Measurements from ENCODE around the gene SHISAL1.

Gene SHISAL1

DNA sequence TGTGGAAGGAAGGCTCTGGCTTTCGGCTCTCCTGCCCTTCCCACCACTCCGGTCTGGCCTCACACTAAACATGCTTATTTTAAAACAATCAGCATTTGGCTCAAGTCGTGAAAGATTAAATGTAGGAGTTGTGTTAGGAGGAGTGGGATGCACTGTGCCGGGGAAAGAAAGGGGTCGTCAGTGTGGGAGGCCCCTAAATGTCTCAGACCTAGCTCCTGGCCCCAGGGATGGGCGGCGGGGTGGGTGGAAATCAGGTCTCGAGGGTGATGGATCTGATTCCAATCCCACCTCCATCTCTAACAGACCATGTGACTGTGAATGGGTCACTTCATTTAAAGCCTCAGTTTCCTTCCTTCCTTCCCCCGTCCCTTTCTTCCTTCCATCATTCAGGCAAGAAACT, 6.9 kb upstream of the SHISAL1 start:
- Histone ChIP-seq H3K4me3 (IDR thresholded peaks at IDR 0.05; ENCODE audit: insufficient read depth, low read depth, low read length) (no peak overlapping the region), H3K4me1 (ENCODE audit: low read depth, poor library complexity, severe bottlenecking) (no peaks in the 10 kb centered on the region), H3K79me2 (ENCODE audit: insufficient read depth, low read depth) (no peaks in the 10 kb centered on the region), H3K4me2 (no peak overlapping the region), H3K27ac (no peak overlapping the region), H3K27me3 (ENCODE audit: insufficient read depth, low read depth) (peaks cover 13% of the 10 kb centered on the region; the same call in 1 of the 2 replicates), H4K20me1 (ENCODE audit: insufficient read depth) (no peaks in the 10 kb centered on the region), H3K9ac (no peak overlapping the region), H2AFZ (ENCODE audit: low read depth) (no peak overlapping the region), H3K36me3 (ENCODE audit: insufficient read depth) (no peaks in the 10 kb centered on the region)
- TF ChIP-seq, protein P1, sequence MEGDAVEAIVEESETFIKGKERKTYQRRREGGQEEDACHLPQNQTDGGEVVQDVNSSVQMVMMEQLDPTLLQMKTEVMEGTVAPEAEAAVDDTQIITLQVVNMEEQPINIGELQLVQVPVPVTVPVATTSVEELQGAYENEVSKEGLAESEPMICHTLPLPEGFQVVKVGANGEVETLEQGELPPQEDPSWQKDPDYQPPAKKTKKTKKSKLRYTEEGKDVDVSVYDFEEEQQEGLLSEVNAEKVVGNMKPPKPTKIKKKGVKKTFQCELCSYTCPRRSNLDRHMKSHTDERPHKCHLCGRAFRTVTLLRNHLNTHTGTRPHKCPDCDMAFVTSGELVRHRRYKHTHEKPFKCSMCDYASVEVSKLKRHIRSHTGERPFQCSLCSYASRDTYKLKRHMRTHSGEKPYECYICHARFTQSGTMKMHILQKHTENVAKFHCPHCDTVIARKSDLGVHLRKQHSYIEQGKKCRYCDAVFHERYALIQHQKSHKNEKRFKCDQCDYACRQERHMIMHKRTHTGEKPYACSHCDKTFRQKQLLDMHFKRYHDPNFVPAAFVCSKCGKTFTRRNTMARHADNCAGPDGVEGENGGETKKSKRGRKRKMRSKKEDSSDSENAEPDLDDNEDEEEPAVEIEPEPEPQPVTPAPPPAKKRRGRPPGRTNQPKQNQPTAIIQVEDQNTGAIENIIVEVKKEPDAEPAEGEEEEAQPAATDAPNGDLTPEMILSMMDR (conservative IDR thresholded peaks at IDR 0.05; ENCODE audit: low read depth, low read length) = no peak

DNA sequence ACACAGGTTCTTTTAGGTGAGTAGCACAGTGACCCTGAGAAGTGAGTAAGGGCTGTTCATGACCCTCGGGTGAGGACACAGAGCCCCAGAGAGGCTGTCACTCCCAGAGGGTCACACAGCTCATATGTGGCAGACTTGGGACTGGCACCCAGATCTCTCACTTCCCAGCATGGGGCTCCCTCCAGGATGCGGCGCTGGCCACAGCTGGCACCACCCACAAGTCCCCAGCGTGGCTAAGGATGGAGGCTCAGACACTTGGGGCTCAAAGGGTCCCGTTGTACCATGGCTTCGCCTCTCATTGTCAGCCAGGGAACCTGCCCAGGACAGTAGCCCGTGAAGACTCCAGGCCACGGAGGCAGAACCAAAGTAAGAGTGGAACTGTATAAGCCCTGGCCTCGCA, 6.0 kb upstream of the SHISAL1 start:
- Histone ChIP-seq H3K36me3 (ENCODE audit: insufficient read depth) (no peaks in the 10 kb centered on the region), H3K27ac (no peak overlapping the region), H3K79me2 (ENCODE audit: insufficient read depth, low read depth) (no peaks in the 10 kb centered on the region), H2AFZ (ENCODE audit: low read depth) (no peak overlapping the region), H3K27me3 (ENCODE audit: insufficient read depth, low read depth) (peaks cover 12% of the 10 kb centered on the region; the same call in 1 of the 2 replicates), H3K9ac (no peak overlapping the region), H3K4me1 (ENCODE audit: low read depth, poor library complexity, severe bottlenecking) (no peaks in the 10 kb centered on the region), H3K4me3 (IDR thresholded peaks at IDR 0.05; ENCODE audit: insufficient read depth, low read depth, low read length) (no peak overlapping the region), H4K20me1 (ENCODE audit: insufficient read depth) (no peaks in the 10 kb centered on the region), H3K4me2 (no peak overlapping the region)
- TF ChIP-seq, protein P1 (conservative IDR thresholded peaks at IDR 0.05; ENCODE audit: low read depth, low read length) = no peak

DNA sequence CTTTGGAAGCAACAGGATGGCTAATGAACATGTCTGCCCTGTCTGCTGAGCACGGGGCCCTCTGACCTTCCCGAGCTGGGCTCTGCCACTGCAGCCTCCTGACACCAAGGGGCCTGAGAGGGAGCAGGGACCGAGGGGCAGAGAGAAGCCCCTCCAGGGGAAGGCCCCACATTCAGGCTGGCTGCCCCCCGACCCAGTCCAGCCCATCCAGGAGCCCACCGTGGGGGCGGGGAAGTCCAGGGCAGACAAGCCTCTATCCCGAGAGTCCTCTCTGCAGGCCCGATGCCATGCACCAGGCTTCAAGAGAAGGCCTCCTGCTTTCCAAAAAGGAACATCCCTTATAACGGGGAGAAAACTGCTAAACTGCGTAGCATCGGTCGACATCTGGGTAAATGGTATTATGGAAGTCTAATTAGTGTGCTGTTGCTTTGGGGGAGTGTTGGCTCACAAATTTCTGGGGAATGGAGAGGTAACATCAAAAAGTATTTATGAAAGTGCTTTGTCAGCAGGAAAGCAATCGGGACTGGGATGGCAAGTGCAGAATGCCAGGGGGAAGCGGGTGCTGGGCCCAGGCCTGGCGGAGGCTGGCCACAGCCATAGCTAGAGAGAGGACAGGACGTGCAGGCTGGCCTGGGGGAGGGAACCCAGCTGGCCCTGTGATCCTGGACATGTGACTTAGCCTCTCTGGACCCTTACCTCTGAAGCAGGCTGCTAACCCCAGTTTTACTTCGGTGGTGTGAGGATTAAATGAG, 5.3 kb upstream of the SHISAL1 start:
- Histone ChIP-seq H3K36me3 (ENCODE audit: insufficient read depth) (no peaks in the 10 kb centered on the region), H3K4me1 (ENCODE audit: low read depth, poor library complexity, severe bottlenecking) (no peaks in the 10 kb centered on the region), H3K27me3 (ENCODE audit: insufficient read depth, low read depth) (peaks cover 12% of the 10 kb centered on the region; the same call in 1 of the 2 replicates), H3K79me2 (ENCODE audit: insufficient read depth, low read depth) (no peaks in the 10 kb centered on the region), H3K4me3 (IDR thresholded peaks at IDR 0.05; ENCODE audit: insufficient read depth, low read depth, low read length) (no peak overlapping the region), H3K9ac (no peak overlapping the region), H3K27ac (no peak overlapping the region), H2AFZ (ENCODE audit: low read depth) (no peak overlapping the region), H4K20me1 (ENCODE audit: insufficient read depth) (no peaks in the 10 kb centered on the region), H3K4me2 (no peak overlapping the region)
- TF ChIP-seq, protein P1 (conservative IDR thresholded peaks at IDR 0.05; ENCODE audit: low read depth, low read length) = no peak

DNA sequence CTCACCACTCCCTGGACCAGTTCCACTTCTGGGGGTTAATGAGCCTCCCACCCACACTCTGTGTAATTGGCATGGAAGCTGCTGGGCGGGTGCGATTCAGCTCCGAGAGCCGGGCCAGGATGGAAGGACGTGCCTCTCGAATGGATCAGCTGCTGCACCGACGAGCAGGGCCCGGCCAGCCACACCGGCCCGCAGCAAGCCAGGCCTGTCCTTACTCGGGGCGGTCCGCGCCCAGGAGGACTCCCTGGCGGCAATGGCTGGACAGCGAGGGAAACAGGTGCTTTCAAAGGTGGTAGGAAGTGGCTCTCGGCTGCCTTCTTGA, 4.3 kb upstream of the SHISAL1 start:
- H3K4me1 ChIP-seq (ENCODE audit: low read depth, poor library complexity, severe bottlenecking) = no peaks in the 10 kb centered on the region
- no peaks in the 10 kb centered on the region for H4K20me1 ChIP-seq (ENCODE audit: insufficient read depth)
- H3K36me3 ChIP-seq (ENCODE audit: insufficient read depth) = no peaks in the 10 kb centered on the region
- H2AFZ ChIP-seq (ENCODE audit: low read depth) = no peak overlapping the region
- H3K27ac ChIP-seq = no peak overlapping the region
- no peak overlapping the region for H3K4me2 ChIP-seq
- H3K9ac ChIP-seq = no peak overlapping the region
- H3K27me3 ChIP-seq (ENCODE audit: insufficient read depth, low read depth) = peaks cover 12% of the 10 kb centered on the region; the same call in 1 of the 2 replicates
- no peak overlapping the region for H3K4me3 ChIP-seq (IDR thresholded peaks at IDR 0.05; ENCODE audit: insufficient read depth, low read depth, low read length)
- no peaks in the 10 kb centered on the region for H3K79me2 ChIP-seq (ENCODE audit: insufficient read depth, low read depth)
- TF ChIP-seq, protein P1 (conservative IDR thresholded peaks at IDR 0.05; ENCODE audit: low read depth, low read length) = no peak

All from KMS-11 (cell line).